22Rv1 (cell line): ENCODE results near the gene ZFHX3.

Source experiments
- ZFX ChIP-seq: fragments of 450-650 bp; IDR thresholded peaks from 2 replicates; pipeline ENCODE4 v1.6.1; 2017; ENCODE audit warnings: antibody characterized with exemption, borderline replicate concordance
- TF ChIP-seq, protein P1 (sequence below): fragments of 450-650 bp; IDR thresholded peaks from 2 replicates; pipeline ENCODE4 v1.5.1; 2017; ENCODE audit warnings: mild to moderate bottlenecking

DNA sequence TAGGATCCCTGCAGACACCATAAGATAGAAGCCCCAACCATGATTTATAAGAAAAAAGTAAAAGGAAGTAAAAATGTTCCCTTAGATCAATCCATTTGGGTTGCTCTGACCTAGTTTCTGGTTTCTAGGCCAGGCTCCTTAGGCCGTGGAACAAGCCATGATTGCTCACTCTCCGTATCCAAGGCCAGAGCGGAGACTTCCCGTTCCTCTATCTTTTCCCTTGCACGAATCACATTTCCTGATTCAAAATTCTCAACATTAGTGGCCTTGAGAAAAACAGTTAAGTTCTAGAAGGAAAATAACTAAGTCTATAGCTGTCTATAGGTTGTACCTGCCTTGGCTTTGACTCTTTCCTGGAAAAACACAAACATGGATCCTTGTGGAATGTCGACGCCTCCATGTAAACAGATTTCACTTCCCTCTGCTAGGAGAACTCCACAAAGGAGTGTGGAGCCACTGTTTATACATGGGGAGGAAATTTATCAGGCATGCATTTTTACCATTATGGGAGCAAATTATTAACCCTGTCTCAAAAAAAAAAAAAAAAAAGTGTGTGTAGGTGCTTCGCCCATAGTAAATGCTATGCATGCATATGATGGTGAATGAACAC lies 149.6 kb downstream of the ZFHX3 start:
- TF ChIP-seq, protein P1, sequence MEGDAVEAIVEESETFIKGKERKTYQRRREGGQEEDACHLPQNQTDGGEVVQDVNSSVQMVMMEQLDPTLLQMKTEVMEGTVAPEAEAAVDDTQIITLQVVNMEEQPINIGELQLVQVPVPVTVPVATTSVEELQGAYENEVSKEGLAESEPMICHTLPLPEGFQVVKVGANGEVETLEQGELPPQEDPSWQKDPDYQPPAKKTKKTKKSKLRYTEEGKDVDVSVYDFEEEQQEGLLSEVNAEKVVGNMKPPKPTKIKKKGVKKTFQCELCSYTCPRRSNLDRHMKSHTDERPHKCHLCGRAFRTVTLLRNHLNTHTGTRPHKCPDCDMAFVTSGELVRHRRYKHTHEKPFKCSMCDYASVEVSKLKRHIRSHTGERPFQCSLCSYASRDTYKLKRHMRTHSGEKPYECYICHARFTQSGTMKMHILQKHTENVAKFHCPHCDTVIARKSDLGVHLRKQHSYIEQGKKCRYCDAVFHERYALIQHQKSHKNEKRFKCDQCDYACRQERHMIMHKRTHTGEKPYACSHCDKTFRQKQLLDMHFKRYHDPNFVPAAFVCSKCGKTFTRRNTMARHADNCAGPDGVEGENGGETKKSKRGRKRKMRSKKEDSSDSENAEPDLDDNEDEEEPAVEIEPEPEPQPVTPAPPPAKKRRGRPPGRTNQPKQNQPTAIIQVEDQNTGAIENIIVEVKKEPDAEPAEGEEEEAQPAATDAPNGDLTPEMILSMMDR, result no peak
- no peak for TF ChIP-seq ZFX
